Neuron (in vitro differentiated cells): Measurements from ENCODE around the gene HOXD12.

Source experiments
- H2AFZ ChIP-seq: one replicate; pipeline ENCODE4 v1.6.1; 2013; ENCODE audit warnings: low read depth, mild to moderate bottlenecking, inconsistent platforms, low read length, moderate library complexity
- H3K27me3 ChIP-seq: one replicate; pipeline ENCODE4 v1.6.1; 2013; ENCODE audit warnings: low read length; ENCODE audit not compliant: insufficient read depth
- H3K36me3 ChIP-seq: one replicate; pipeline ENCODE4 v1.6.1; 2013; ENCODE audit warnings: low read length; ENCODE audit not compliant: insufficient read depth
- H3K4me1 ChIP-seq: one replicate; pipeline ENCODE4 v1.6.1; 2013; ENCODE audit warnings: low read length; ENCODE audit not compliant: insufficient read depth
- H3K4me3 ChIP-seq: 2 replicates; pipeline ENCODE4 v1.5.1; 2013; ENCODE audit warnings: mild to moderate bottlenecking, low read length, moderate library complexity
- H3K9me3 ChIP-seq: one replicate; pipeline ENCODE4 v1.6.1; 2013; ENCODE audit warnings: low read length

Gene HOXD12

DNA sequence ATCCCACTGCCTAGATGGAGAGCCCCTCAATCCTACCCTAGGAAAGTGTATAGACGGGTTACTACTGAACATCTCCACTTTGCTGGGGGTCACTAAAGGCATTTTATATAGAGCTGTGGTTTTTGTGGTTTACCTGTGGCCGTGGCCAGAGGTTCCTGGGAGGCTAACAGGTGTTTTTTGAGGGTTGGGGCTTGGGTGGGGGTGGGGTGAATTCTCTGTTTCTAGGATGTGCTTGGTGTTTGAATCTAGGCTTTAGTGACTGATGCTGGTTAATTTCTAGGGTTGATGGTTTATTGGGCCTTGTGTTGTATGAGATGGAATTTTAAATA lies 37.6 kb downstream of the HOXD12 start:
- Histone ChIP-seq H3K36me3 (no peaks in the 10 kb centered on the region), H3K9me3 (peaks cover 12% of the 10 kb centered on the region), H2AFZ (no peak overlapping the region), H3K27me3 (peaks cover 94% of the 10 kb centered on the region), H3K4me1 (no peaks in the 10 kb centered on the region), H3K4me3 (no peak overlapping the region)

- no peak overlapping the region for H3K4me3 ChIP-seq
- H2AFZ ChIP-seq = no peak overlapping the region
- peaks cover 12% of the 10 kb centered on the region for H3K9me3 ChIP-seq
- no peaks in the 10 kb centered on the region for H3K4me1 ChIP-seq
- H3K27me3 ChIP-seq = peaks cover 94% of the 10 kb centered on the region
- no peaks in the 10 kb centered on the region for H3K36me3 ChIP-seq
These were observed 38.3 kb downstream of the HOXD12 start for GRCh38 chr2:176137906-176138305.

DNA sequence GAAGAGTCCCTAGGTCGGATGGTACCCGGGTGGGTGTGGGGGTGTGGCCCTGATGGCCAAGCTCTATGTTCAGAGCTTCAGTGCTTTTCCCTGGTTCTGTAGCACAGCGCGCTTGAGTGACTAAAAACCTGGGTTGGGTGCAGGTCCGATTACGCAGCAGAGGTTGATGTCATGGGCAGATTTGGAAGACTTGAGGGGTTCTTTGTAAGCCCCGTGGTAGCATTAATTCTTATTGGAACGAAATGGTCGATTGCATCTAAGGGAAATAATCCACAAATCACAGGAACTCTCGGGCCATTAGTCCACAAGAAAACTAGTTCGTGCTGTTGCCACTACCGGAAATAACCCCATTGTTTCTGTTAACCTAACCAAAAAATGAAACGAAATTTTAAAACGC lies 38.9 kb downstream of the HOXD12 start:
- Histone ChIP-seq H3K27me3 (peaks cover 92% of the 10 kb centered on the region), H3K4me3 (no peak overlapping the region), H3K36me3 (no peaks in the 10 kb centered on the region), H2AFZ (no peak overlapping the region), H3K9me3 (peaks cover 12% of the 10 kb centered on the region), H3K4me1 (no peaks in the 10 kb centered on the region)

DNA sequence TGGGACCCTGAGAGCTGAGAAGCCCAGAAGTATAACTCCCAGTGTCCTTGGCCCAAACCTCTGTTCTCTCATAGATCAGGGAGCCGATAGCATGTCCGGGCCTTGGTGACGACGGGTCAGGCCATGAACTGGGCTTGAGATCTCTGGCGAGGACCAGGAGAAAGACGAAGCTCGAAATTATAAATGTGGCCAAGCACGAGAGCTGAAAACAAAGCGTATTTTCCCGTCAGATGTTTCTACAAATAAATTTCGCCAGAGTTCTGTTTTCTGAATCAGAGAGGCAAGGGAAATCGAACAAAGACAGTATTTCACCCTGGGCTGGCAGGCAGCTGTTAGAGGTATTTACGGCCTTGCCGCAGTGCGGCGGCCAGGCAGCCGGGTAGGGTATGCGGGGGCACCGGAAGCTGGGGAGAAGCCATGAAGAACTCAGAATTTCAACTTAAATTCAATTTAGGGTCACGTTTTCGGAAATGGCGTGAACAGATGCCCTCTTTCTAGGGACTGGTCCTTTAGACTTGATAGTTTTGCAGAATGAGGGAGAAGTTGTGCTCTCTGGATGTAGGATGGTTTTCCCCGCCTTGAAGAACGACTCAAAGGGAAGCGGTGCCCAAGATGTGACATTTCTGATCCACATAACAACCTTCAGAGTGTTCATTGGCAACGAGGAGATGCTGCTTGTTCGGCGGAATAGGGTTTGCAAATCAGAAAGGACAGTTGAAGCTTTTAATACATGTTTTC lies 39.5 kb downstream of the HOXD12 start:
- Histone ChIP-seq H3K36me3 (no peaks in the 10 kb centered on the region), H2AFZ (no peak overlapping the region), H3K4me1 (no peaks in the 10 kb centered on the region), H3K4me3 (no peak overlapping the region), H3K27me3 (peaks cover 92% of the 10 kb centered on the region), H3K9me3 (peaks cover 12% of the 10 kb centered on the region)

DNA sequence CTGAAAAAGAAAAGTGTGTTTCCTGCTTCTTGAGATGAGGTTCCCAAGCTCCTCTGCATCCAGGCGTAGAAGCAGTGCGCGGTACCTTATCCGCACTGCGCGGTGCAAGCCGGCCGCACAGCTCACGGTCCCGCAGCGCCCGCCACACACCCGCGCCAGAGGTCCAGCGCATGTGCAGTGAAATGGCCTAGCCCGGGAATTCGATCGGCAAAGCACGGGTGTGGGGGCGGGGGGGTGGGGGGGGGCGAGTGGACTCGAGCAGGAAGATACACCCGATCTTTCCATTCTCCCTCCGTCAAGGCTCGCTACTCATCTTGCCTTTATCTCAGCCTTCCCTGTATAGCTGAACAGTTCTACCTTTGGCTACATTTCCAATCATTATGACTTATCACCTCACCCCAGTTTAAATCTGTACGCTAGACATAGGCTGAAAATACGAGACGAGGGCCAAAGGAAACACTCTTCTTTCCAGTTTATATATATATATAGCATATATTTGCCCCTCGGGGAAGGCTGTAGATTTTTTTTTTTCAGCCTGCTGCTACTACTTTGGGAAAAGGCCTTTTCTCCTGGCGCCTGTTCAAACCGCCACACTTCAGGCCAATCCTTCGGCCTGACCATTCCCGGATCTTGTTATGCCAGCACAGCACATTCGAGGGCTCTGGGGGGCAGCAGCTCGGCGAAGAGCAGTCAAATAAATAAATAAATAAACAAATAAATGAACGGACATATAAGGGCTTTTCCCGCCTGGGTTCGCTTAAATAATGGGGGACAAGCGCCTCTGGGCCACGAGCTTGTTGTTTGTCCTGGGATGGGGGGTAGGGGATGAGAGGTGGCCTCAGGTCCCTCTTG lies 40.3 kb downstream of the HOXD12 start:
- Histone ChIP-seq H3K9me3 (peaks cover 12% of the 10 kb centered on the region), H2AFZ (no peak overlapping the region), H3K4me3 (peak overlapping the region; percentile 43), H3K4me1 (no peaks in the 10 kb centered on the region), H3K36me3 (no peaks in the 10 kb centered on the region), H3K27me3 (peaks cover 88% of the 10 kb centered on the region)

- Histone ChIP-seq H3K4me1 (no peaks in the 10 kb centered on the region), H2AFZ (no peak overlapping the region), H3K27me3 (peaks cover 88% of the 10 kb centered on the region), H3K36me3 (no peaks in the 10 kb centered on the region), H3K9me3 (peaks cover 11% of the 10 kb centered on the region), H3K4me3 (peak overlapping the region; percentile 43)
These were observed 41.1 kb downstream of the HOXD12 start for GRCh38 chr2:176140513-176141317.

- H3K36me3 ChIP-seq = no peaks in the 10 kb centered on the region
- H3K9me3 ChIP-seq = peaks cover 9% of the 10 kb centered on the region
- H3K4me3 ChIP-seq = no peak overlapping the region
- no peak overlapping the region for H2AFZ ChIP-seq
- no peaks in the 10 kb centered on the region for H3K4me1 ChIP-seq
- H3K27me3 ChIP-seq = peaks cover 88% of the 10 kb centered on the region
These were observed 42.7 kb downstream of the HOXD12 start for GRCh38 chr2:176142281-176142680.

DNA sequence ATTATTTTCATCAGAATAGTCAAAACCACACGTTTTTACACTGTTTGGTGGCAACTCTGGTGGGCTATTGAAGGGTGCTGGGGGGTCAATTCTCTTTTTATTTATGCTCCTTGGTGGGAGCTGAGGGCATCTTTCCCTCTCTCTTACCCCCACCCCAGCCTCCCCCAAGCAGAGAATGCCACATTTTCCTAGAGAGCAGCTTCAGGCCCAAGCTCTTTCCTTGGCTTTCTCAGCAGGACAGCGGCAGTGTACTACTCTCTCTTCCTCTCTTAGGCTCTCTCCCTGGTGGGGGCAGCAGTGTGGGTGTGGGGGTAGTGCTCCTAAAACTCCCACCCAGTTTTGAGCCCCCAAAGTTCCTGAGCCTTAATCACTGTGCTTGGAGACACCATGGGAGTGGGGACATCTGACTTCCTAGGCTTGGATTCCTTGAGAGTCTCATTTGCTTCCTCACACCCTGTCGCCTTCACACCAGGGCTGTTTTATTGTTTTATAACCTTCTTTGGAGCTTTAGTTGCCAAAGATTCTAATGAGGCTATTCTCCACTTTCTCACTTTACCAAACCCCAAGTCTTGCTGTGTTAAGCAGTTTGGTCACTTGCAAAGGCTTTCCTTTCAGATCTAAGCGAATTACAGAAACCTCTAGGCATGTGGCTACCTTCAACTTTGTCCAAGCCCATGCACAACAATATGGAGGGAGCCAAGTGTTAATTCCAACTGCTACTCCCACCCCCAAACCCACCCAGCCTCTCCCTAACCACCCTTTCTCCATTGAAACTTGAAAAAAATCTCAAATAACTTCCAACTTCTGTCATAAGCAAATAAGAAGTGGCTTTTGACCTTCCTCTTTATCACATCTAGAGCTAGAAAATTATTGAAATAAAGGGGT lies 45.7 kb downstream of the HOXD12 start:
- Histone ChIP-seq H3K4me3 (no peak overlapping the region), H3K27me3 (peaks cover 88% of the 10 kb centered on the region), H3K4me1 (no peaks in the 10 kb centered on the region), H3K9me3 (no peaks in the 10 kb centered on the region), H3K36me3 (no peaks in the 10 kb centered on the region), H2AFZ (no peak overlapping the region)

DNA sequence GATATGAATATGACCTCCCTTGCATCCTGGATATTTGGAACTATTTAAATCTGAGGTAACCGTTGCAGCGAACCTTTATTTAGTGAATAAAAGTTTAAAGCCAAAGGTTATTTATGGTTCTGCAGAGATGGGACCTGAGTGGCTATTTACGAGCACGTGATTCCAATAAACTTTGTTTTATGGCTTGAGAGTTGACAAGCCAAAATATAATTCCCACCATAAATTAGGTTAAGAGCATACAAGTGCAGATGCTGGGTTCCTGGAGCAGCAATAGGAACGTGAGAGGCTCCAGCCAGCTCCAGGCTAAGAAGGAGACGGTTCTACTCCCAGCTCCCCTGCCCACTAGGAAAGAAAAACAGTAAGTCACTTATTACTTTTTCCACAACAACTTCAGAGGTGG lies 46.5 kb downstream of the HOXD12 start:
- H3K4me1 ChIP-seq = no peaks in the 10 kb centered on the region
- H3K4me3 ChIP-seq = no peak overlapping the region
- no peaks in the 10 kb centered on the region for H3K9me3 ChIP-seq
- H3K27me3 ChIP-seq = peaks cover 91% of the 10 kb centered on the region
- no peak overlapping the region for H2AFZ ChIP-seq
- H3K36me3 ChIP-seq = no peaks in the 10 kb centered on the region

- peaks cover 91% of the 10 kb centered on the region for H3K27me3 ChIP-seq
- H3K4me1 ChIP-seq = no peaks in the 10 kb centered on the region
These were observed 47.0 kb downstream of the HOXD12 start for GRCh38 chr2:176146645-176147044.

DNA sequence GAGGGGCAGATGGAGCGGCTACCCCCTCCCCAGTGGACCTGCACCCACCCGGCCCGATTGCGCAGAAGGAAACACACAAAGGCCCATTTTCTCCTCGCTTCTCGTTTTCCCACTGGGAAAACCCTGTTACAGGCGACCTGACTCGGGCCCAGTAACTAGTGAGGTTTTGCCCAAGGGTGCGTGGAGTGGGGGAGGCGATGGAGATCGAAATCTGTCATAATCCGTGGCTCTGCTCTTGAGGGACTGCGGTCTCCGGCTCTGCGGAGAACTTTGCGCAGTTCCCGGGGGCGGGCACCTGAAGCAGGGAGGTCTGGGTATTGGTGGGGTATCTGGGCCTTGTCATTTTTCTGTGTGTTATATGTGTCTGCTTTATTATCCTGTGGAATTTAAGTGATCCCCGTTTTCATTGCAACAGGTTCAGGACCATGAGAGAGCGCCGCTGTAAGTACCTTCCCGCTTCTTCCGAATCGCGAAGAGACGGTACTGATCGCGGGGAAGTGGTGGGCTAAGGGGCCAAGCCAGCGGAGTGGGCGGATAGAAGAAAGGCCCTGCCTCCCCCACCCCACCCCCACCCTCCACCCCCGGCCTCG lies 47.7 kb downstream of the HOXD12 start:
- H3K4me1 ChIP-seq = no peaks in the 10 kb centered on the region
- no peaks in the 10 kb centered on the region for H3K9me3 ChIP-seq
- no peak overlapping the region for H2AFZ ChIP-seq
- H3K4me3 ChIP-seq = no peak overlapping the region
- peaks cover 92% of the 10 kb centered on the region for H3K27me3 ChIP-seq
- H3K36me3 ChIP-seq = no peaks in the 10 kb centered on the region

More at GRCh38 chr2:176146645-176147044, 47.0 kb downstream of the HOXD12 start:
- Histone ChIP-seq H3K4me3 (no peak overlapping the region), H3K9me3 (no peaks in the 10 kb centered on the region), H3K36me3 (no peaks in the 10 kb centered on the region), H2AFZ (no peak overlapping the region)
